Endodermal cell (in vitro differentiated cells): ENCODE results near the gene ARMC8. TPM values are rescaled to one million over a fixed set of nuclear protein-coding genes. Genes with fewer than 3 reads are reported as not detected.

Experiments
- DNase-seq: peaks from one replicate; pipeline ENCODE4 v3.0.0-alpha.2; 2017
- H3K27ac ChIP-seq: 2 replicates; pipeline ENCODE4 v1.5.1; 2013; ENCODE audit warnings: mild to moderate bottlenecking, low read depth, low read length, moderate library complexity
- H3K27me3 ChIP-seq: 2 replicates; pipeline ENCODE4 v1.6.1; 2013; ENCODE audit warnings: mild to moderate bottlenecking, low read length, moderate library complexity; ENCODE audit not compliant: insufficient read depth, control insufficient read depth, poor library complexity, severe bottlenecking
- H3K36me3 ChIP-seq: 2 replicates; pipeline ENCODE4 v1.7.0; 2013; ENCODE audit warnings: mild to moderate bottlenecking, low read length, moderate library complexity; ENCODE audit not compliant: control insufficient read depth, insufficient read depth
- H3K4me1 ChIP-seq: one replicate; pipeline ENCODE4 v1.7.0; 2013; ENCODE audit warnings: low read length; ENCODE audit not compliant: control insufficient read depth, insufficient read depth
- H3K4me3 ChIP-seq: 2 replicates; pipeline ENCODE4 v1.5.1; 2013; ENCODE audit warnings: mild to moderate bottlenecking, low read length, moderate library complexity
- H3K9ac ChIP-seq: 2 replicates; pipeline ENCODE4 v1.6.1; 2013; ENCODE audit warnings: mild to moderate bottlenecking, low read length, moderate library complexity; ENCODE audit not compliant: poor library complexity, severe bottlenecking; ENCODE audit errors: extremely low read depth
- H3K9me3 ChIP-seq: 2 replicates; pipeline ENCODE4 v1.6.1; 2013; ENCODE audit warnings: mild to moderate bottlenecking, low read length, moderate library complexity; ENCODE audit not compliant: control insufficient read depth
- H3K27ac Mint-ChIP-seq: 2 replicates; pipeline ENCODE4 v1.8.0; 2020; ENCODE audit warnings: mixed read lengths
- H3K27me3 Mint-ChIP-seq: 2 replicates; pipeline ENCODE4 v1.8.0; 2021; ENCODE audit warnings: mild to moderate bottlenecking, mixed read lengths; ENCODE audit not compliant: insufficient read depth
- H3K36me3 Mint-ChIP-seq: 2 replicates; pipeline ENCODE4 v1.8.0; 2020; ENCODE audit warnings: low read depth, mixed read lengths
- H3K4me1 Mint-ChIP-seq: 2 replicates; pipeline ENCODE4 v1.8.0; 2020; ENCODE audit warnings: mixed read lengths
- H3K4me3 Mint-ChIP-seq: 2 replicates; pipeline ENCODE4 v1.8.0; 2020; ENCODE audit warnings: mild to moderate bottlenecking, moderate library complexity, mixed read lengths
- H3K9me3 Mint-ChIP-seq: 2 replicates; pipeline ENCODE4 v1.8.0; 2020; ENCODE audit warnings: mild to moderate bottlenecking, mixed read lengths
- WGBS, 2 experiments: methylation state at CpG; one replicate each; pipeline versions ENCODE4 v1.1.5 to v1.1.7; 2013; ENCODE audit warnings: missing lambda C conversion rate in 2 of 2, mixed read lengths in 1 of 2; ENCODE audit not compliant: insufficient coverage in 1 of 2, insufficient read length in 1 of 2; 5-methylcytosine and 5-hydroxymethylcytosine counted together
- total RNA-seq, 2 donors: library from RNA; stranded (reverse); fragmentation: NEBNext Ultra II Directional in 1 of 2; extraction: Animal tissue kit (Norgen Biotek cat#: 25700) in 1 of 2; gene quantifications; 2 replicates in 1 of 2; 3 replicates in 1 of 2; pipeline ENCODE4 v1.2.1, GENCODE V29; 2021
- TF ChIP-seq, protein P1 (sequence below): fragments of 200-600 bp; sonication (generic); conservative IDR thresholded peaks from 2 replicates; pipeline ENCODE4 v1.5.0; 2021; ENCODE audit warnings: antibody characterized with exemption, mild to moderate bottlenecking

ARMC8 gene
- total RNA-seq, 2 donors from 2014 or later: 58.6 to 60.4 TPM

- H3K27ac Mint-ChIP-seq: no peak overlapping the region
- 78 to 100% methylated on average over 1 of the region's 1 CpG for WGBS, 2 experiments
- H3K36me3 ChIP-seq: no peaks in the 10 kb centered on the region
- H3K9me3 ChIP-seq: no peaks in the 10 kb centered on the region
- H3K27me3 ChIP-seq: no peaks in the 10 kb centered on the region
- H3K36me3 Mint-ChIP-seq: no peaks in the 10 kb centered on the region
- H3K9ac ChIP-seq: no peak overlapping the region
- H3K4me1 ChIP-seq: no peaks in the 10 kb centered on the region
- H3K4me3 Mint-ChIP-seq: no peak overlapping the region
- H3K9me3 Mint-ChIP-seq: no peaks in the 10 kb centered on the region
- TF ChIP-seq, protein P1, sequence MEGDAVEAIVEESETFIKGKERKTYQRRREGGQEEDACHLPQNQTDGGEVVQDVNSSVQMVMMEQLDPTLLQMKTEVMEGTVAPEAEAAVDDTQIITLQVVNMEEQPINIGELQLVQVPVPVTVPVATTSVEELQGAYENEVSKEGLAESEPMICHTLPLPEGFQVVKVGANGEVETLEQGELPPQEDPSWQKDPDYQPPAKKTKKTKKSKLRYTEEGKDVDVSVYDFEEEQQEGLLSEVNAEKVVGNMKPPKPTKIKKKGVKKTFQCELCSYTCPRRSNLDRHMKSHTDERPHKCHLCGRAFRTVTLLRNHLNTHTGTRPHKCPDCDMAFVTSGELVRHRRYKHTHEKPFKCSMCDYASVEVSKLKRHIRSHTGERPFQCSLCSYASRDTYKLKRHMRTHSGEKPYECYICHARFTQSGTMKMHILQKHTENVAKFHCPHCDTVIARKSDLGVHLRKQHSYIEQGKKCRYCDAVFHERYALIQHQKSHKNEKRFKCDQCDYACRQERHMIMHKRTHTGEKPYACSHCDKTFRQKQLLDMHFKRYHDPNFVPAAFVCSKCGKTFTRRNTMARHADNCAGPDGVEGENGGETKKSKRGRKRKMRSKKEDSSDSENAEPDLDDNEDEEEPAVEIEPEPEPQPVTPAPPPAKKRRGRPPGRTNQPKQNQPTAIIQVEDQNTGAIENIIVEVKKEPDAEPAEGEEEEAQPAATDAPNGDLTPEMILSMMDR: no peak
- H3K27me3 Mint-ChIP-seq: peaks cover 13% of the 10 kb centered on the region
- no peaks in the 10 kb centered on the region for H3K4me1 Mint-ChIP-seq
- no peak overlapping the region for H3K4me3 ChIP-seq
- H3K27ac ChIP-seq: no peak overlapping the region
- DNase-seq: no peak
Observed at GRCh38 chr3:138317687-138318086, 130.6 kb downstream of the ARMC8 start.

DNA sequence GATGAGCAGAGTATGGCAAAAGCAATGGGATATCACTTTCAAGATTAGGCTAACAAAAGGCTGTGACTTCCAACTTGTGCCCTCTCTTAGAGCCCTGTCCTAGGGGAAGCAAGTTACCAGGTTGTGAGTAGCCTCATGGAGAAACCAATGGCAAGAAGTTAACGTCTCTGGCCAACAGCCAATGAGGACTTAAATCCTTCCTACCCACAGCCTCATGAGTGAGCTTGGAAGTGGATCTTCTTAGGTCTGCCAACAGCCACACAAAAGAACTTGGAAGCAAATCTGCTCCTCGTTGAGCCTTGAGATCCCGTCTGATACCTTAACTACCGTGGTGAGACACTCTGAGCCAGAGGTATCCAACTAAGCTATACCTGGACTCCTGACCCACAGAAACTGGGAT lies 136.9 kb downstream of the ARMC8 start:
- Histone ChIP-seq H3K27ac (no peak overlapping the region), H3K4me3 (no peak overlapping the region), H3K9ac (no peak overlapping the region), H3K4me1 (no peaks in the 10 kb centered on the region), H3K27me3 (no peaks in the 10 kb centered on the region), H3K36me3 (no peaks in the 10 kb centered on the region), H3K9me3 (no peaks in the 10 kb centered on the region)
- no peaks in the 10 kb centered on the region for H3K36me3 Mint-ChIP-seq
- WGBS, 2 experiments: 94 to 95% methylated on average over 3 to 4 of the region's 4 CpGs
- H3K4me1 Mint-ChIP-seq: peaks cover 16% of the 10 kb centered on the region
- TF ChIP-seq, protein P1: no peak
- no peak for DNase-seq
- H3K4me3 Mint-ChIP-seq: no peak overlapping the region
- peaks cover 5% of the 10 kb centered on the region for H3K27me3 Mint-ChIP-seq
- H3K9me3 Mint-ChIP-seq: no peaks in the 10 kb centered on the region
- H3K27ac Mint-ChIP-seq: no peak overlapping the region

- no peak for DNase-seq
- peaks cover 20% of the 10 kb centered on the region for H3K4me1 Mint-ChIP-seq
- no peaks in the 10 kb centered on the region for H3K36me3 Mint-ChIP-seq
- Histone ChIP-seq H3K36me3 (no peaks in the 10 kb centered on the region), H3K27me3 (no peaks in the 10 kb centered on the region), H3K9ac (no peak overlapping the region), H3K4me1 (no peaks in the 10 kb centered on the region), H3K27ac (no peak overlapping the region), H3K4me3 (no peak overlapping the region), H3K9me3 (no peaks in the 10 kb centered on the region)
- H3K27me3 Mint-ChIP-seq: peaks cover 2% of the 10 kb centered on the region
- no peak overlapping the region for H3K27ac Mint-ChIP-seq
- H3K4me3 Mint-ChIP-seq: no peak overlapping the region
- TF ChIP-seq, protein P1: no peak
- no peaks in the 10 kb centered on the region for H3K9me3 Mint-ChIP-seq
Observed at GRCh38 chr3:138325990-138326389, 138.9 kb downstream of the ARMC8 start.
